GM18508 (cell line): ENCODE measurements around the gene ASTN1.

Source experiments
- ATAC-seq: cut with Tn5 transposase; IDR thresholded peaks from one replicate; pipeline ENCODE4 v1.9.1; 2021; ENCODE audit warnings: moderate number of reproducible peaks; ENCODE audit not compliant: insufficient read depth, unreplicated experiment

ASTN1 gene

DNA sequence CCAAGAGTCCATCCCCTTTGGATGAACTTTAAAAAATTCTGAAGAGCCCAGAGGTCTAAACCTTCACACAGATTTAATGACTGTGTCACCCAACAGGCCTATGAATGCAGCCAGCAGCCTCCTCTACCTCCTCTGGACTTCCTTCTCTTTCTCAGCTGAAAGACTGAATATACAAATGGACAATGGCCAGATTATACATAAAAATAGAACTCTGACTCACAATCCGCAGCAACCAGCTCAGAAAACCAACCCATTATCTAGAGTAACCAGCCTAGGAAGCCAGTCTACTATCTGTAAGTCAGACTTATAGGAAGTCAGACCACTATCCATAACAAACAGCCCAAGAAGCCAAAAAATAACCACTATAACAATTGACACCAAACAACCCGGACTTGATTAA, 224.5 kb downstream of the ASTN1 start:
- ATAC-seq, result no peak

DNA sequence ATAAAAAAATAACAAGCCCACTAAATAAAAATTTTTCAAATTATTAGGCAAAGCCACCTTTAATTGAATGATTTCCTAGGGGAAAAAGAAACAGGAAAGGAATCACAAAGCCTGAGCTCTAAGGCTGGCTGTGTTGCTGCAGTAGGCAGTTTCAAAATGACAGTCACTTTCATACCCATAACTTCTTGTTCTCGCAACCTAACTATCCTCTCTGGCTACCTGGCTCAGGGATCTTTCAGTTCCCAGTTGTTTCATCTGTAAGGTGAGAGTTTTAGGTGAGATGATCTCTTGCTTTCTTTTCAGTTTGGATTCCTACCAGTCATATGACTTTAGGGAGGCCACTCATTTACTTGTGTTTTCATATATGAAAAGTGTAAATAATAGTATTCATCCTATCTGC, 226.1 kb downstream of the ASTN1 start:
- no peak for ATAC-seq

DNA sequence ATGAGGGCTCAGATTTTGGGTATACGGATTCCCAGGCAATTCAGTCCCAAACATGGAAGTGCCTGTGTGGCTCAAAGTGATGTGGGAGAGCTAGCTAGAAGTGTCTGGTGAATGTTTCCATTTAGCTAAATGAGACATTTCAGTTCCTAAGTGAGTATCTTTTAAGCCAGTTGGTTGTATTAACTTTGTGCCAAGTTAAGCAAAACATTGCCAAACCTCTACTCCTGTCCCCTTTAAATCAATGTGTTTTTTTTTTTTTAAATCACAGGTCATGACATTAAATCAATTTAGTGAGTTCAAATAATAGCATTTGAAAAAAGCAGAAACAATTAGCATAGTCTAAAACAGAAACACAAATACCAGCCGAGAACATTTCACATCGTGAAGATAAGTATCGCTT, 230.1 kb downstream of the ASTN1 start:
- ATAC-seq, result no peak

DNA sequence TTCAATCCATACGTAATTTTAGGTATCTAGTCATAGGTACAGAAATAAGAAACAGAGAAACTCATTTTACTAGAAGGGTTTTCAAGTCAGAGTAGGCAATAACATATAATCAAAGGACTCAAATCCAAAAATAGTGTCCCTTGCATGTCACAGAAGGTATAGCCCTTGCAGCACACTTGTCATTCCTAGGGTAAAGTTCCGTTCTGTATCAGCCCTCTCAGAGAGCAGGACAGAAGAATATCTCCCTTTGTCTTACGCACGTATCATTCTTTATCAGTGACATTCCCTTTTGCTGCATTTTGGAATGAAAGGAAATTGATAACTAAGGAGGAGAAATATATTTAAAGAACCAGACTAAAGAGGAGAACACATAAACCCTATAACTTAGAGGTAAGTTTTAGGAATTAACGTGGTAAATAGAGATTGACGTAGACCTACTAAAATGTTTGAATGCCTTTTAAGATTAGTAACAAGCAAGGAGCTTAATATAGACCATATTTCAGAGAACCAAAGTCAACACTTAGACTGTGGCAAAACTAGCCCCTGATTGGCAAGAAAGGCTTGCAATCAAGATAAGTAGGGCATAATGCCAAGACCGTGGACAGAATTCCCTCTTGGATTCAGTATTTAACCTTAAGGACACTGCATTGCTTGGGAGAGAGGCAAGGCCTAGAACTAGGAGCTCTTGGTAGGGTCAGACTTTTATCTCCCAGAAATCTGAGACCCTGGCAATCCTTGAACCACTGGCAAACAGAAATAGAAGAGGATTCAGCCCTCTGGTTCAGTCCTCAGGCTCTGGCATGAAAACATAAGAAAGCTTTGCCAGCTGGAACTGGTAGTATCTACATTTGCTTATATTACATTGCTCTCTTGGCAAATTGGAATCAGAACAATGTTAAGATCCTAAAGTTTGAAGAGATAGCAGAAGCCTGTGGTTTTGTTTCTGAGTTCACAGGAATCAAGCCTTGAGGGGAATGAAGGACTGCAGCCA, 232.1 kb downstream of the ASTN1 start:
- ATAC-seq, result no peak

DNA sequence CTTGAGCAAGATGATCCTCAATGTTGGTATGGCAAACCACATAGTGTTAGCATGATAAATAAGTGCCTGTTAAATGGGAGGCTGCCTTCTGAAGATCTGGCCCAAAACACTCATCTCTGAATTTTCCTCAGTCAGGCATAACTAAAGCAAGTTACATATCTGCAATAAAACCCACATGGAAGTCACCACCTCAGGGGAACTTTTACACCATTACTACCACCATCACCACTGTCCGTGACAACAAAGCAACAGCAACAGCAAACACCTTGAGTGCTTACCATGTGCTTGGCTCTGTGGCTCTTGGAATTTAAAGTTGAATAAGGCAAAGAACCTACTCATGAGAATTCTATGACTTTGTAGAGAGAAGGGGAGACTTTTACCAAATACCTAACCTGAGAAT, 233.0 kb downstream of the ASTN1 start:
- no peak for ATAC-seq

DNA sequence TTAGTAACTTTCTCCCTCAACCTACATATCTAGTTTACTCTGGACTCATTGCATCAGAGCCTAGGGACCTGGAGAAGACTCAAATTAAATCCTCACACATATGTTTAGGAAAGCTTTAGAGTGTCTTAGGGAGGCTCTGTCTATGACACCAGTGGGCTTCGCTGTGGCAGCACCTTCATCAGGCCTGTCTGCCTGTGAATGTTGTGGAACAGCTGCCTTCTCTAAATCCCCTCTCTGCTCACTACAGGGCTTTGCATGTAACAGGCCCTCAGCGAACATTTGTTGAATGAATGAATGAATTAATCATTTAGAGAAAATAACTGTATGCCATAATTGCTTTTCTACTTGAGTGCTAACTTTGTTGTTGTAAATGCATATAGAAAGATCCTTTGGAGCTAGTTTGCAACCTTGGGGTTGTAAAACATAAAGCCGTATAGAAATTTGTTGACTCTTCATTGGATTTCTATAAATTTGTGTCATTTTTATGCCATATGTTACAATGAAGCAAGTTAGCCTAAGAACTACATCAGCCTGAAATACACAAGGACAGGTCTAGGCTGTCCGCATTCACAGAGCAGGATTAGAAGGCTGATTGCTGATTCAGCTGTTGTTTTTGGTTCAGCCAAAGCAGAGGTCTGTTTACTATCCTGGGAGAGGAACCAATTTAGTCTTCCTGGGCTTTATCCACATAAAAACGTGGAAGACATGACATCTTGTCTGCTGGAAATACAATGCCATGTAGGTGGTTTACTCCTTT, 238.0 kb downstream of the ASTN1 start:
- ATAC-seq, result no peak

DNA sequence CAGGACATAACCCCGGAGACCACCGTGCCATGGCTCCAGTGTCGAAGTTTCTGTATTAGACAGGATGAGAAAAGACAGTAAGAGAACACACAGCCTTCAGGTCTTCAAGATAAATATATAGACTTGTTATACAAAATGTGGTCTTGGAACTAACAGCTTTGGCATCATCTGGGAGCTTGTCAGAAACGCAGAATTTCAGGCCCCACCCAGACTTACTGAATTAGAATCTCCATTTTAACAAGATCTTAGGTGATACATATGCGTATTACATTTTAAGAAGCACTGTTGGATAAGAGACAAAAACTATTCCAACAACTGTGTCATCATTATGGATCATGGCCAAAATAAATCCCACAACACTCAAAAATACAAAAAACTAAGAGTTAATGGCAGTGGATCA, 239.3 kb downstream of the ASTN1 start:
- ATAC-seq, result no peak

DNA sequence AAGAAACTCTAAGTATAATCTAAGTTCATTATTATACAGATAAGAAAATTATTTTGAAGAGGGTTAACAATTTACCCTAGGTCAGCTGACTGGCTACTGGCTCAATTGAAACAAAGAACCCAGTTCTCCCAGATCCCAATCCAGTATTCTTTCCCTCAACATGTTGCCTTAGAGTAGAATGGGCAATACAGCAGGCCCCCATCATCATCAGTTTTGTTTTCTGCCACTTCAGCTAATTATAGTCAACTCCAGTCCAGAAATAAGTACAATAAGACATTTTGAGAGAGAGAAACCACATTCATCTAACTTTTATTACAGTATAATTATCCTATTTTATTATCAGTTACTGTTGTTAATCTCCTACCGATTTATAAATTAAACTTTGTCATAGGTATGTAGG, 241.2 kb downstream of the ASTN1 start:
- no peak for ATAC-seq

DNA sequence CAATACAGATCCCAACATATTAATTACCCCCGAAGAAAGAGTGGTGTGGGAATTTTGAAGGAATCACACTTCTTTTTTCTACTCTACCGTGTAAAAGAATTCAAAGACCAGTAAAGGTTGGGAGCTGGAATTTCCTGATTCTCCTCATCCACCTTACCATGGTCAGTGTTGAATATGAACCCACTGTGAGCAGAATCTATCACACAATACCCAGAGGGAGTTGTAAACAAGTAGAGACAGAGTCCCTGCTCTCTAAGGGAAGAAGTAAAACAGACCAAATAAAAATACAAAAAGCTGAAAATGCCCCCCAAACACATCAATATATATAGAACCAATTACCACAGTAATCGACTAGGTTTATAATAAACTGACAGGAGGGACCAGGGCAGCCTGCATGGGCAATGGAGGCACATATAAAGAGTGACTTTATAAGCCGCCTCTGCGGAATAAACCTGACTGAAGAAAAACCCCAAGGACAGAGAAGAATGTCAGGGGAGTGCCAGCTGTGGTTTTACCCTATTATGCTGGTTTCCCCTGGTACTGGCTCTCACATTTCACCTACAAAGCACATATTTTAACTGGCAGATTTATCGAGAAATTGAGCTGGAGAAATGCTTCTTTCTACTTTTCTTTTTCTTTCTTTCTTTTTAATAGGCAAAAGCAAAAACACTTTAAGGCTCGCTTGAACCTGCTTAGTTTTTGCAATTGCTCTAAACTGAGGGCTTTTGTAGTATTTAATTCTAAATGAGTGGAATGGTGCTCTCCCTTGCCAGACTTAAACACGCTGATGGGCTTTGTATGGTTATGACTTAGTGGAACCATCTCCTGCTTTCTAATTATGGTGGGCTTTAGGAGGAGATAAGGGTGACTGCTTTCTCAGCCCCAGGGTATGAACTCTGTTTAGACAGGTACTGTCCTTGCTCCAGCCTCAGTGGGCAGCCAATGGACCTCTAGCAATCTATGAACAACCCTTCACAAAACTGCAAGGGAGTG, 244.8 kb downstream of the ASTN1 start:
- ATAC-seq, result no peak

DNA sequence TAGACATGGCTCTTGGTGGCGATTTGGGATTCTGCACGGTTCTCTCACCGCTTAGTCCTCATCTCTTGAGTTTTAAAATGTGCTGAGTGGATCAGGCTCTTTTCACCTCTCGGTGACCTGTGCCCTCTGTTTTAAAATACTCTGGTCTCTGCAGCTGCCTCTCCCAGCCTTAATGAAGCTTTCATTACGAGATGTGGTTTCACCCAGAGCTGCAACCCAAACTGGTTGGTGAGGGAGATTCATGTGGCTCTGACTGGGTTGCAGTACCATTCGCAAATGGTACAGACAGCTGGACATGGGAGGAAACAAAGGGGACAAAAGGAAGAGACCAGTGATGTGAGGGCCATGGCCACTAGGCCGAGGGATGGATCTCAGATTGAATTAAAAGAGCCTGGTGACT, 258.9 kb downstream of the ASTN1 start:
- ATAC-seq, result no peak

DNA sequence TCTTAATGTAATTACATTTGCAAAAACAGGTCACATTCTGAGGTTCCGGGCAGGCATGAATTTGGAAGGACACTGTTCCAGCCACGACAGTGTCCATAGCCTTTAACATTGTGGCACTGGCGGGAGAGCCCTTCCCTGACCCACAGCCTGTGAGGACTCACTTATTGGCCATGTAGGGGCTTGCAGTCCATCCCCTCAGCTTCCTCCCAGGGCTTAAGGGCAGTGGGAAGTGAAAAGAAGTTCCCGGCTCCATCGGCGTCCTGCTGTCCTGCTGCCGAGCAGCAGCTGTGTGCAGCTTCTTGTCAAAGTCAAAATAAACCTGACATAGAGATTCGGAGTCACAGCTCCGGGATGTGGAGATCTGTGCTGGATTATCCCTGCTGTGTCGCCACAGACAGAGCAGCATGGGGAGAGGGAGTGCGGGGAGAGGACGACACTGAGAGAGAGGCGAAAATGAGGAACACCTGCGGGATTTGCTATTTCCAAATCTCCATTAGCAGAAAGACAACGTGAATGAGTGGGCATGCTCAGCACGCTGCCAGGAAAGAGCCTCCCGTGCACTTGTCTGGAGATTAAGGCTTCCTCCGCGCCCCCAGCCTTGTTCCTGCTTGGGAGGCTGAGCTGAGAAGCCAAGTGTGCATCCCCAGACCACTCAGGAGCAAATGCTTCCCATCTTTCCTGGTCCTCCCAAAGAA, 260.3 kb downstream of the ASTN1 start:
- ATAC-seq, result no peak

DNA sequence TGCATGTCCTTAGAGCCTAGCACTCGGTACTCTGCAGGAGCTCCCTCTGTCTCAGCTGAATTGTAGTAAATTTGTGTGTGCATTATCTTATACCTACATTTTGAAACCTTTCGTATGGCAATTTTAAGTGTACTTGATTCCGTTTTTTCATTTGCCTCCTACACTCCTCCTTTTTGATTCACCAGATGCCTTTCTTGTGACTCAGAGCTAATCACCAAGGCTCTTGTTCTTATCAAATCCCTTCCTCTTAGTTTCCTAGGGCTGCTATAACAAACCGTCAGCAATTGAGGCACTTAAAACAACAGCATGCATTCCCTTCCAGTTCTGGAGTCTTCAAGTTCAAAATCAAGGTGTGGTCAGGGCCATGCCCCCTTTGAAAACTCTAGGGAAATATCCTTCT, 261.0 kb downstream of the ASTN1 start:
- no peak for ATAC-seq

DNA sequence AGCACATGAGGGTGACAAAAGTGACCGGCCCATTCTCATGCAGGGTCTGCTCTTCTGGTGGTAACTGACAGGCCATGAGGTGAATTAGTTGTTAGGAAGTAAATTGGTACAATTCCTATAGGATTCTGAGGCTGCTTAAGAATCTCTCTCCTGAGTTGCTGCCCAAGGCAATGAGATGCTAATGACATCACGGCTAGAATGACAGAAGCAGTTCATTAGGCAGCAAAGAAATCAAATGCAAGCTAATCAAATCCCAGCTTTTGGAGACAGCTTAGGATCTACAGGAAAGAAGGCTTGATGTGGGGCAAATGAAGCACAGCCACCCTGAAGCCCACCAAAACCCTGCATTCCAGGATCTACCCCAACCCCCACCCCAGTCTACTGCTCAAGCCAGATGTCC, 265.2 kb downstream of the ASTN1 start:
- no peak for ATAC-seq

DNA sequence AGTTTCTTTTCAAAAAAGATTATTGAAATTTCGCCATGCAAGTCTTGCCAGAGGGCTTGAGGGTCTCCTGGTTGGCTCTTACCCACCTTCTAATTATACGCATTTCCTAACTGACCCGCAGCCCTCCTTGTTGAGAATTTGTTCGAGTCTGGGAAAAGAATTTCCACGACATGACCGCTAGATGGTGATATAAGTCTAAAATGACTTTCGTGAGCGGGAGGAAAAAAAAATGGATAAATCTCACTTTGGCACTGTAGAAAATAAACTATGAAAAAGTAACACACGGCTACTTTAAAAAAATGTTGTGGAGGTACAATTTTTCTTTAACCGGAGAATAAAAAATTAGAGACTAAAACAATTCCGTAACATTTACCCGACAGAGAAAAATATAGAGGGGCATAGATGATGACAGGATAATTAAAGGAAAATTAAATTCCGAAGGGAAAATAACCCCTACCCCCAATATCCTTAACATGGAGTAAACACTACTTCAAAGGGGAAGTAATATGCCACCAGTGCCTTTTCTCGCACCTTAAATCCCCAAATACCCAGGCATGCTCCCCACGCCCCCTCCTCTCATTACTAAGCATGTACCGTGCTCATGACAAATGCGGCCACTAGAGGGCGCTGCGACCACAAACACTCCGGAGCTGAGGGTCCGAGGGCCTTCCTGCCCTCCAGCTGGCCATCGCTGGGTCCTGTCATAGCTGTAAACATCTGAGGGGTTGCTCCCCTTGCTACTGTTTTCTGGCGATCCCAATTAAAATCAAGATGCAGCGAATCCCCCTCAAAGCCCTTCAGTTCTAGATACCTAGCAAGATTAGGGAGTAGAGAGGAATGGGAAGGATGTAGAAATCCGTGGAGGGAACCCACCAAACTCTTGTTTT, 266.9 kb downstream of the ASTN1 start:
- no peak for ATAC-seq

DNA sequence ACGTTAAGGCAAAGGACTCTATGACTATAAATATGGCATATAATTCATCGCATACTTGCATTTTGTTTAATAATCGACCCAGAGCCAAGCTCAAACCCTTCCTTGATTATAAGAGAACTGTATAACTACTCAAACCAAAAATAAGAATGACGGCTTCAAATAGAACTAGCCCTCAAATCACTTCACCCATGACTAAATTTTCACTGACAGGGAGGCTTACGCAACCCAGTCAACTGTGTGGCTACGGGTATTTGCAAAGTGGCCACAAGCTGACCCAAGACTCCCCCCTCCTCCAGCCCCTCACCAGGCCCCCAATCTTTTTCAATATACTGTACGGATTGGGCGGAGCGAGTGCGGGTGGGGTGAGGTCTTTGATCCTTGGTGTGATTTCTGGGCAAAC, 268.3 kb downstream of the ASTN1 start:
- ATAC-seq, result no peak

DNA sequence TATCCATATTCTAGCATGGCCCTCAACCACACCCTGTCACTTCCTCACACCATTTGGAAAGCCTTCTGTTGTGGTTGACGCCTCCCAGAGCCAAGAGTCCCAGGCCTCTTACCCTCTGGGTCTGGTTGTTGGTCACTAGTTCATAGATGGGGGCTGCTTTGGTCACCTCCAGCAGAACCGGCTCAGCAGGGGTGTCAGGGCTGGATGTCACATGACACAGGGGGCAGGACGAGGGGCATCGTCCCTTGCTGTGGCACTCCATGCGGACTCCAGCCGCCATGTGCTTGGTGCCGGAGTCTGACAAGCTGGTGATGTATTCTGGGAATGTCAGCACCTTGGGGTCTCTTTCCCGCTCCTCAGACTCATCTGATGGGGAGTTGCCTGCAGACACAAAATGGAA, 270.1 kb downstream of the ASTN1 start:
- ATAC-seq, result no peak

DNA sequence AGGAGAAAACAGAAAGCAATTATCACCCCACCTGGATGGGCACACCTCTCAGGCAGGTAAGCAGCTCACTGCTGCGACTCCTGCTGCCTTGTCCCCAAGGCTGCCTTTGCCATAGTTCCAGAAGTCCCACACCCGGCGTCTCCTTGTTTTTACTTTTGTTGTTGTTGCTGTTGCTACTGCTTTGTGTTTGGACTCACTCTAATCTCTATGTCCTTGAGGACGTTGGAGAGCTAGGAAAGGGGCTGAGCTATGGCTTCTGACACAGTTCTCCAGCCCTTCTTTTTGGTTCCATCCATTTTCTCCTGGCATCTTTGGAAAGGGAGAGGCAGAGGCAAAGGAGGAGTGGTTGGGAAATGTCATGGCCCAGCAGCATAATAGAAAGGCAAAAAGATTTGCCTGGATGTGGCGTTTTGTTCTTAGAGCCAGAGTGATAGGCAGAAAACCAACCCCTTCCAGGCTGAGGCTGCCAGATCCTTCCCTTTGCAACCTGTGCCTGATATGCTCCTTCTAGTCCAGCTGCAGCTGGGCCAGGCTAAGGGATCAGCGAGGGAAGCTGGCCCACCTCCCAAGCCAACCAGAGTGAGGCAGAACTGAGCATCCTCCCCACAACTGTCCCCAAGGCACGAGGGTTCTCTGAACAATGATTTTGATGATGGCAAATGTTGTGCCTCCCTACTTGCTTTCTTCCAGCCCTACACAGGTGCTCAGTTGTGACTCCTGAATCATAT, 270.7 kb downstream of the ASTN1 start:
- ATAC-seq, result no peak

DNA sequence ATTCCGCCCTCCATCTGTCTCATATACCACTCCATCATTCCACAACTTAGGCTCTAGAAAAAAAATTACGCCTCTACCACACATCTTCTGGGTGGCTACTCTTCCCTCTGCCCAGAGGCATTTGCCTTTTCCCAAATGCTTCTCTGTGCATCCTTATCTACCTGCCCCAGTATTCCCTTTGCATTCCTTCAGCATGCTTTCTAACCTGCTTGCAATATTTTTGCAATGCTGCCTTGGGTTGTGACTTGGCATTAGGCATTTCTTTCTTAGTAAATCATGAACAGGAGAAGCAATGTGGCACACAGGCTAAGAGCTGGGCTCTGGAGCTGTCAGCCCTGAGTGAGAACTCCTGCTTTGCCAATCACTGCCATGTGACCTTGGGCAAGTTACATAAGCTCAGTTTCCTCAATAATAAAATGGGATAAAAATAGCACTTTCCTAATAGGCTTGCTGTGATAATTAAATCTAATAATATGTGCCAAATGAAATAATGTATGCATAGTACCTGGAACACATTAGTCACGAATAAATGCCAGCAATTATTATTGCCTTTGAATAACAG, 276.0 kb downstream of the ASTN1 start:
- ATAC-seq, result no peak
